Measurements from ENCODE around the gene TMEM126A. TPM values are rescaled to one million over a fixed set of nuclear protein-coding genes. Genes with fewer than 3 reads are reported as not detected.
"Not testable (repeated sequence)": the region's sequence is repeated elsewhere in the genome, so short reads cannot be mapped to it uniquely, and the experiment has no call there.

TMEM126A gene
- total and polyA plus RNA-seq, 2 of the 8 experiments (the other 6 are each of a cell fraction or from before 2014, with no cell fraction given) = 33.7 to 58.7 TPM

GRCh38 chr11:85611643-85612042, 36.1 kb upstream of the TMEM126A start:
- POLR2A ChIA-PET (ENCODE audit: partially characterized antibody); H3K56ac ChIP-seq (replicated peaks; ENCODE audit: insufficient read length, low read depth, low read length); H2AFZ ChIP-seq (ENCODE audit: low read length); H3K4ac ChIP-seq (replicated peaks; ENCODE audit: insufficient read length, low read depth, low read length); H3K14ac ChIP-seq (ENCODE audit: insufficient read length); H4K5ac ChIP-seq (ENCODE audit: insufficient read length, low read depth, low read length); DNase-seq (ENCODE audit: low read depth in 1 of 2, low spot score in 2 of 2); H2BK15ac ChIP-seq (ENCODE audit: low read length); H3K9ac ChIP-seq (replicated peaks in 1 of 4; ENCODE audit: extremely low read depth in 1 of 4, low read depth in 3 of 4, low read length in 3 of 4); H4K91ac ChIP-seq (replicated peaks; ENCODE audit: insufficient read length, low read length); H3K9me3 ChIP-seq (ENCODE audit: insufficient read depth in 2 of 2, low read depth in 1 of 2, low read length in 1 of 2); H3K18ac ChIP-seq (ENCODE audit: extremely low read depth, low read length); H4K8ac ChIP-seq (ENCODE audit: extremely low read depth, insufficient read depth, low read length); H3K23me2 ChIP-seq (ENCODE audit: low read depth, low read length); H2BK12ac ChIP-seq (ENCODE audit: low read depth, low read length); H3K4me2 ChIP-seq (ENCODE audit: insufficient read depth in 1 of 2, low read depth in 2 of 2, low read length in 2 of 2); H2BK120ac ChIP-seq (replicated peaks; ENCODE audit: low read depth, low read length); H3K4me3 ChIP-seq (ENCODE audit: extremely low read depth in 1 of 4, insufficient read depth in 2 of 4, low read depth in 3 of 4, low read length in 4 of 4); H3K23ac ChIP-seq (ENCODE audit: insufficient read length); H4K20me1 ChIP-seq (replicated peaks in 1 of 2; ENCODE audit: control insufficient read depth in 1 of 2, insufficient read depth in 2 of 2, low read length in 2 of 2); H3K4me1 ChIP-seq (replicated peaks in 1 of 4; ENCODE audit: control insufficient read depth in 3 of 4, insufficient read depth in 4 of 4, low read length in 3 of 4); H2BK5ac ChIP-seq (ENCODE audit: low read depth, low read length); H3K27me3 ChIP-seq (replicated peaks in 1 of 4; ENCODE audit: control insufficient read depth in 3 of 4, extremely low read depth in 1 of 4, insufficient read depth in 3 of 4, low read length in 3 of 4); H2BK20ac ChIP-seq (ENCODE audit: low read length); H3K79me1 ChIP-seq (ENCODE audit: low read depth, low read length); H2AK5ac ChIP-seq (ENCODE audit: low read depth, low read length); H3K79me2 ChIP-seq (ENCODE audit: control insufficient read depth in 1 of 2, insufficient read depth in 2 of 2, low read length in 2 of 2); FAIRE-seq; H3K27ac ChIP-seq (ENCODE audit: low read depth, low read length): not testable (repeated sequence)
- 100% methylated on average over 2 of the region's 2 CpGs; no CpG with 5 or more reads in 1 of the 2 experiments for WGBS, 2 experiments (ENCODE audit: extremely low coverage in 1 of 2, insufficient coverage in 1 of 2, insufficient read length in 1 of 2, insufficient replicate concordance in 2 of 2, low coverage in 1 of 2, low lambda C conversion rate in 2 of 2, missing lambda C conversion rate in 1 of 2)
- CTCF ChIA-PET (ENCODE audit: partially characterized antibody) = interaction anchor here (0.6 kb wide), 1 partner anchor 1069 kb away, joined by 3 read pairs; no protein-coding TSS in a partner anchor
- H3K36me3 ChIP-seq (ENCODE audit: control insufficient read depth in 2 of 4, insufficient read depth in 4 of 4, low read length in 3 of 4) = peaks cover 0 to 10% (median 0%) of the 10 kb centered on the region in 4 experiments; a peak in 1 of 8 replicates
